ENCODE results near the gene VPS45. TPM values are rescaled to one million over a fixed set of nuclear protein-coding genes. Genes with fewer than 3 reads are reported as not detected.

The VPS45 gene
- total RNA-seq, 1 experiment from 2014 or later: 47.8 TPM

- intact Hi-C loops (cut with micrococcal nuclease): no loop called here
- POLR2A ChIA-PET (ENCODE audit: unreplicated experiment): no interaction called here
- ATAC-seq: no peak
Measured at GRCh38 chr1:150094734-150095265, 27.2 kb downstream of the VPS45 start.

GRCh38 chr1:150102986-150103385, 35.4 kb downstream of the VPS45 start:
- H3K9ac ChIP-seq (ENCODE audit: low read length): no peak overlapping the region
- no peaks in the 10 kb centered on the region for H3F3A ChIP-seq (ENCODE audit: low read length, unreplicated experiment)
- H3K4me3 ChIP-seq (ENCODE audit: low read length): no peak overlapping the region
- no TSS peak for BruUV-seq (replicated peaks)
- H3K4me2 ChIP-seq (ENCODE audit: low read length): no peak overlapping the region
- TF ChIP-seq CTCF (conservative IDR thresholded peaks at IDR 0.05; ENCODE audit: low read depth, low read length) (no peak), EZH2phosphoT487 (IDR thresholded peaks at IDR 0.05; ENCODE audit: borderline replicate concordance, low read length) (no peak), EZH2 (IDR thresholded peaks at IDR 0.05; ENCODE audit: low read length, unreplicated experiment) (no peak)
- no peaks in the 10 kb centered on the region for H3K9me2 ChIP-seq (replicated peaks; ENCODE audit: low read length)
- intact Hi-C loops (cut with micrococcal nuclease): no loop called here
- ChIA-PET CTCF (no interaction called here), POLR2A (ENCODE audit: unreplicated experiment) (no interaction called here)
- H3K27ac ChIP-seq (ENCODE audit: low read length): no peak overlapping the region
- no peaks in the 10 kb centered on the region for H3K9me3 ChIP-seq (ENCODE audit: low read length)
- H3K27me3 ChIP-seq (ENCODE audit: low read length): no peaks in the 10 kb centered on the region
- ATAC-seq: no peak
- DNase-seq: no peak
- no peaks in the 10 kb centered on the region for H4K20me1 ChIP-seq (ENCODE audit: low read length)
- no peak overlapping the region for H2AFZ ChIP-seq (ENCODE audit: low read length)
- peaks cover 14% of the 10 kb centered on the region for H3K36me3 ChIP-seq (ENCODE audit: low read depth, low read length)
- H3K79me2 ChIP-seq (ENCODE audit: low read length): no peaks in the 10 kb centered on the region
- no peaks in the 10 kb centered on the region for H3K4me1 ChIP-seq (ENCODE audit: insufficient read depth, low read length)

More at GRCh38 chr1:150094734-150095265, 27.2 kb downstream of the VPS45 start:
- Histone ChIP-seq H4K20me1 (ENCODE audit: low read length) (no peaks in the 10 kb centered on the region), H2AFZ (ENCODE audit: low read length) (no peak overlapping the region), H3K9ac (ENCODE audit: low read length) (no peak overlapping the region), H3K9me3 (ENCODE audit: low read length) (no peaks in the 10 kb centered on the region), H3K4me2 (ENCODE audit: low read length) (no peak overlapping the region), H3K27ac (ENCODE audit: low read length) (no peak overlapping the region), H3K27me3 (ENCODE audit: low read length) (no peaks in the 10 kb centered on the region), H3K4me1 (ENCODE audit: insufficient read depth, low read length) (no peaks in the 10 kb centered on the region), H3K4me3 (ENCODE audit: low read length) (no peak overlapping the region), H3K79me2 (ENCODE audit: low read length) (no peaks in the 10 kb centered on the region), H3K36me3 (ENCODE audit: low read depth, low read length) (peaks cover 51% of the 10 kb centered on the region), H3K9me2 (replicated peaks; ENCODE audit: low read length) (no peaks in the 10 kb centered on the region), H3F3A (ENCODE audit: low read length, unreplicated experiment) (no peaks in the 10 kb centered on the region)
- BruUV-seq (replicated peaks): no TSS peak
- no peak for TF ChIP-seq EZH2phosphoT487 (IDR thresholded peaks at IDR 0.05; ENCODE audit: borderline replicate concordance, low read length)
- DNase-seq: no peak
- CTCF ChIA-PET: no interaction called here

GRCh38 chr1:150106341-150106740, 38.8 kb downstream of the VPS45 start:
- ATAC-seq (no peak), DNase-seq (no peak)
- no peaks in the 10 kb centered on the region for H3K27me3 ChIP-seq (ENCODE audit: low read length)
- intact Hi-C loops (cut with micrococcal nuclease): no loop called here
- ChIA-PET POLR2A (ENCODE audit: unreplicated experiment) (no interaction called here), CTCF (no interaction called here)
- no peak overlapping the region for H2AFZ ChIP-seq (ENCODE audit: low read length)
- H3K36me3 ChIP-seq (ENCODE audit: low read depth, low read length): peaks cover 4% of the 10 kb centered on the region; the same call in 1 of the 2 replicates
- no peak overlapping the region for H3K4me2 ChIP-seq (ENCODE audit: low read length)
- no peaks in the 10 kb centered on the region for H3K9me2 ChIP-seq (replicated peaks; ENCODE audit: low read length)
- H3K79me2 ChIP-seq (ENCODE audit: low read length): no peaks in the 10 kb centered on the region
- H3K9me3 ChIP-seq (ENCODE audit: low read length): no peaks in the 10 kb centered on the region
- H3F3A ChIP-seq (ENCODE audit: low read length, unreplicated experiment): no peaks in the 10 kb centered on the region
- no TSS peak for BruUV-seq (replicated peaks)
- no peaks in the 10 kb centered on the region for H3K4me1 ChIP-seq (ENCODE audit: insufficient read depth, low read length)
- H3K4me3 ChIP-seq (ENCODE audit: low read length): no peak overlapping the region
- H3K9ac ChIP-seq (ENCODE audit: low read length): no peak overlapping the region
- no peak overlapping the region for H3K27ac ChIP-seq (ENCODE audit: low read length)
- no peak for TF ChIP-seq CTCF (conservative IDR thresholded peaks at IDR 0.05; ENCODE audit: low read depth, low read length)
- no peak for TF ChIP-seq EZH2phosphoT487 (IDR thresholded peaks at IDR 0.05; ENCODE audit: borderline replicate concordance, low read length)
- TF ChIP-seq EZH2 (IDR thresholded peaks at IDR 0.05; ENCODE audit: low read length, unreplicated experiment): no peak
- H4K20me1 ChIP-seq (ENCODE audit: low read length): no peaks in the 10 kb centered on the region

Data from PC-3 (cell line).